ENCODE data around the gene STYX. TPM values are rescaled to one million over a fixed set of nuclear protein-coding genes. Genes with fewer than 3 reads are reported as not detected.

STYX gene
- total RNA-seq, 6 donors from 2014 or later: 3.0 to 16.5 (median 10.4) TPM

DNA sequence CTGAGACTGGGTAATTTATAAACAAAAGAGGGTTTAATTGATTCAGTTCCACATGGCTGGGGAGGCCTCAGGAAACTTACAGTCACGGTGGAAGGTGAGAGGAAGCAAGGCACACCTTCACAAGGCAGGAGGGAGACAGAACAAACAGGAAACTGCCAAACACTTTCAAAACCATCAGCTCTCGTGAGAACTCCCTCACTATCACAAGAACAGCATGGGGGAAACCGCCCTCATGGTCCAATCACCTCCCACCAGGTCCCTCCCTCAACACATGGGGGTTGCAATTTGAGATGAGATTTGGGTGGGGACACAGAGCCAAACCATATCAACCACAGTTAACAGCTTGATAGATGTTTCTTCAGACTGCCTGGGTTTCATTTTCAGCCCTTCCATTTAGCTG is 67.7 kb downstream of the STYX start:
- H3K4me3 ChIP-seq: no peak overlapping the region
- TF ChIP-seq POLR2AphosphoS5 (IDR thresholded peaks at IDR 0.05) (no peak), POLR2A (IDR thresholded peaks at IDR 0.05) (no peak), EP300 (IDR thresholded peaks at IDR 0.05) (no peak)
- TF ChIP-seq, protein P1, sequence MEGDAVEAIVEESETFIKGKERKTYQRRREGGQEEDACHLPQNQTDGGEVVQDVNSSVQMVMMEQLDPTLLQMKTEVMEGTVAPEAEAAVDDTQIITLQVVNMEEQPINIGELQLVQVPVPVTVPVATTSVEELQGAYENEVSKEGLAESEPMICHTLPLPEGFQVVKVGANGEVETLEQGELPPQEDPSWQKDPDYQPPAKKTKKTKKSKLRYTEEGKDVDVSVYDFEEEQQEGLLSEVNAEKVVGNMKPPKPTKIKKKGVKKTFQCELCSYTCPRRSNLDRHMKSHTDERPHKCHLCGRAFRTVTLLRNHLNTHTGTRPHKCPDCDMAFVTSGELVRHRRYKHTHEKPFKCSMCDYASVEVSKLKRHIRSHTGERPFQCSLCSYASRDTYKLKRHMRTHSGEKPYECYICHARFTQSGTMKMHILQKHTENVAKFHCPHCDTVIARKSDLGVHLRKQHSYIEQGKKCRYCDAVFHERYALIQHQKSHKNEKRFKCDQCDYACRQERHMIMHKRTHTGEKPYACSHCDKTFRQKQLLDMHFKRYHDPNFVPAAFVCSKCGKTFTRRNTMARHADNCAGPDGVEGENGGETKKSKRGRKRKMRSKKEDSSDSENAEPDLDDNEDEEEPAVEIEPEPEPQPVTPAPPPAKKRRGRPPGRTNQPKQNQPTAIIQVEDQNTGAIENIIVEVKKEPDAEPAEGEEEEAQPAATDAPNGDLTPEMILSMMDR (IDR thresholded peaks at IDR 0.05): no peak

GRCh38 chr14:52798826-52799225 is 68.9 kb downstream of the STYX start:
- Histone ChIP-seq H3K27ac (no peak overlapping the region), H3K4me3 (no peak overlapping the region), H3K36me3 (no peaks in the 10 kb centered on the region), H3K4me1 (no peaks in the 10 kb centered on the region), H3K27me3 (no peaks in the 10 kb centered on the region), H3K9me3 (no peaks in the 10 kb centered on the region)
- no peak for TF ChIP-seq POLR2AphosphoS5 (IDR thresholded peaks at IDR 0.05)
- DNase-seq (peak in 1 of 2 donors; percentile 54), ATAC-seq (ENCODE audit: low FRiP score in 2 of 2) (no peak)
- 91 to 93% methylated on average over 15 of the region's 15 CpGs for WGBS, 2 donors

More for the DNA sequence above, 67.7 kb downstream of the STYX start:
- Histone ChIP-seq H3K27me3 (no peaks in the 10 kb centered on the region), H3K27ac (no peak overlapping the region), H3K9me3 (no peaks in the 10 kb centered on the region), H3K36me3 (no peaks in the 10 kb centered on the region), H3K4me1 (no peaks in the 10 kb centered on the region)
- 57 to 65% methylated on average over 3 of the region's 3 CpGs for WGBS, 2 donors
- no peak for DNase-seq
- no peak for ATAC-seq (ENCODE audit: low FRiP score in 2 of 2)

DNA sequence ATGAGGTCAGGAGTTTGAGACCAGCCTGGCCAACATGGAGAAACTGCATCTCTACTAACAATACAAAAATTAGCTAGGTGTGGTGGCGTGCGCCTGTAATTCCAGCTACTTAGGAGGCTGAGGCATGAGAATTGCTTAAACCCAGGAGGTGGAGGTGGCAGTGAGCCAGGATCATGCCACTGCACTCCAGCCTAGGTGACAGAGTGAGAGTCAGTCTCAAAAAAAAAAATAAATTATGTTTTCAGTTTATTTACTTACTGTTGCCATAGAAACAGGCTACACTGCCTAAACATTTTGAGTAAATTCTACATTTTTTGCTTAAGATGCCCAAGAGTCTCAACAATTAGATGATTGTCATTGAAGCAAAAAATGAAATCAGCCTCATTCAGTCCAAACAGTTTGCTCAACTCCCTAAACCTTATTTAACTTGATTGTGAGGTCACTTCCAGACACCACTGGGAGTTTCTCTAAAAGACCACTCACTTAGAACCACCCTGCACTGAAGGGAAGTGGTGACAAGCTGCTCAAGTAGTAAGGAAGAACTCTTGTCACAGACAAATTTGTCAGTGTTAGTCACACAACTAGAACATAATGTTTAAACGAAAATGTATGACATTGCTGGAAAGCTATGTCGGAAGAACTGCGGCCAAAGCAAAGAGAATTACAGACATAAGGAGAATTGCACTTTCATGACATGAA is 71.2 kb downstream of the STYX start:
- H3K4me1 ChIP-seq: no peaks in the 10 kb centered on the region
- H3K27me3 ChIP-seq: no peaks in the 10 kb centered on the region
- DNase-seq (no peak), ATAC-seq (ENCODE audit: low FRiP score in 2 of 2) (peak in 1 of 2 donors; percentile 92)
- H3K36me3 ChIP-seq: no peaks in the 10 kb centered on the region
- H3K9me3 ChIP-seq: no peaks in the 10 kb centered on the region
- WGBS, 2 donors: 57 to 62% methylated on average over 5 of the region's 5 CpGs
- TF ChIP-seq POLR2A (IDR thresholded peaks at IDR 0.05) (no peak), POLR2AphosphoS5 (IDR thresholded peaks at IDR 0.05) (peak in 1 of 2 donors; percentile 48)
- TF ChIP-seq, protein P1 (IDR thresholded peaks at IDR 0.05): no peak
- peak overlapping the region in 3 of 4 donors; percentile 7 to 55 (median 23) for H3K27ac ChIP-seq
- H3K4me3 ChIP-seq: no peak overlapping the region

GRCh38 chr14:52802597-52802996 is 72.6 kb downstream of the STYX start:
- Histone ChIP-seq H3K9me3 (no peaks in the 10 kb centered on the region), H3K27ac (no peak overlapping the region), H3K4me3 (no peak overlapping the region), H3K36me3 (no peaks in the 10 kb centered on the region), H3K4me1 (no peaks in the 10 kb centered on the region), H3K27me3 (no peaks in the 10 kb centered on the region)
- TF ChIP-seq POLR2AphosphoS5 (IDR thresholded peaks at IDR 0.05) (no peak), POLR2A (IDR thresholded peaks at IDR 0.05) (no peak), EP300 (IDR thresholded peaks at IDR 0.05) (no peak)
- TF ChIP-seq, protein P1 (IDR thresholded peaks at IDR 0.05): no peak
- DNase-seq (no peak), ATAC-seq (ENCODE audit: low FRiP score in 2 of 2) (peak in 1 of 2 donors; percentile 80)
- 87 to 89% methylated on average over 3 of the region's 3 CpGs for WGBS, 2 donors

DNA sequence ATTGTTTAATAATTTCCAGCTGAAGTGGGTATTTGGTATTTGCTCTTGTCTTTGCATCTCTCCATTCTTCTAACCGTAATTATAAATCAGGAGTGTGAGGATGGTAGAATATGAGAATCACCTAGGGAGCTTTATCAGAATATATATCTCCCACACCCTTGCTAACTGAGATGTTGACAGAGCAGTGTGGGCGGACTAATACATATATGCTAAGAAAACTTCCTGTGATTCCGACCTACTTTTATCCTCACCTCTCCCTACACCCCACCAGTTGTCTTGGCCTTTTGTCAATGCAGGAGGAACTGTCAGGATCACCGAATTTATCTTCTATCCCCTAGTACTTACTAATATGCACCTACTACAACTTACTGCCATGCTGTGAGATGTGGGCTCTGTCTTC is 76.1 kb downstream of the STYX start:
- ATAC-seq (ENCODE audit: low FRiP score in 2 of 2): no peak
- no peaks in the 10 kb centered on the region for H3K9me3 ChIP-seq
- no peak overlapping the region for H3K4me3 ChIP-seq
- H3K36me3 ChIP-seq: no peaks in the 10 kb centered on the region
- H3K4me1 ChIP-seq: no peaks in the 10 kb centered on the region
- H3K27me3 ChIP-seq: no peaks in the 10 kb centered on the region
- WGBS, 2 donors: 78 to 86% methylated on average over 4 of the region's 4 CpGs
- no peak overlapping the region for H3K27ac ChIP-seq
- no peak for DNase-seq
- TF ChIP-seq, protein P1 (IDR thresholded peaks at IDR 0.05): no peak
- TF ChIP-seq POLR2AphosphoS5 (IDR thresholded peaks at IDR 0.05): no peak

All from upper lobe of left lung (tissue), 6 donors.